ENCODE data around the gene CELF2. TPM values are rescaled to one million over a fixed set of nuclear protein-coding genes. Genes with fewer than 3 reads are reported as not detected.

CELF2 gene
- total RNA-seq, 2 experiments from 2014 or later, result 197 to 205 TPM

DNA sequence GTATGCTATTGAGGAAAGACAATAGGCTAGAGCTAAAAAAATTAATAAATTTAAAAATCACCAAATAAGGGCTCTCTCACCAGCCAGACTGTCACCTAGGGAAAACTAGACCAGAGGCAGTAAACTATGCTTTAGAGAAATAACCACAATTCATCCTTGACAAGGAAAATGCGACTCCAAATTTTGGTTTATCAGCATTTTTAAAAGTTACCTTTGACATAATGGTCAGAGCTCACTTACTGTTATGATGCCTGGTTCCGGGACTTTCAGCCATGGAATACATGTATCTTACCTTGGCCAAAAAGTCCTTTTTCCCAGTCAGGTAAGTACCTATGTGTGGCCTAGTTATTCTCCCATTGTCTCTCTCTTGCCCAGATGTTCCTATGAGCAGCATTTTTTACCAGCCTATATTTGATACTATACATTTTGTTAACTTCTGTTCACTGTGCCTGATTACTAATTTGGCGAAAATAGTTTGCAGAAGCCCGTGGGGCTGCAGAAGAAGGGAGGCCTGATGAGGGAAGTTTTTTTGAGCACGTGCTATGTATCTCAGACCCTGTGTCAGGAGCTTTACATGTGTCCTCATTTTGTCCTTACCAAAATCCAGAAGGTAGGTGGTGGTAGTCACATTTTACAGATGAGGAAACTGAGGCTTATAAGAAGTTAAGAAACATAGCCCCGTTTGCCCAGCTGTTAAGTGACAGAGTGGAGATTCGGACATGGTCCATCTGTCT lies 149.7 kb downstream of the CELF2 start:
- Histone ChIP-seq H3K27ac (ENCODE audit: low read depth in 1 of 2, low read length in 2 of 2) (peak overlapping the region; percentile 84 to 96), H3K4me1 (ENCODE audit: insufficient read depth, low read length) (peaks cover 52% of the 10 kb centered on the region), H3K9me3 (ENCODE audit: control insufficient read depth in 1 of 2, insufficient read depth in 1 of 2, low read length in 2 of 2) (no peaks in the 10 kb centered on the region), H3K36me3 (ENCODE audit: insufficient read depth, low read length) (peaks cover 29% of the 10 kb centered on the region), H3K4me3 (ENCODE audit: low read length) (peak overlapping the region; percentile 87), H3K27me3 (ENCODE audit: control insufficient read depth in 1 of 2, insufficient read depth in 2 of 2, low read length in 2 of 2) (no peaks in the 10 kb centered on the region)
- Mint-ChIP-seq H3K4me3 (no peak overlapping the region), H3K27me3 (no peaks in the 10 kb centered on the region), H3K27ac (no peak overlapping the region), H3K9me3 (no peaks in the 10 kb centered on the region), H3K4me1 (ENCODE audit: low read depth) (peaks cover 31% of the 10 kb centered on the region), H3K36me3 (ENCODE audit: low read depth) (peaks cover 20% of the 10 kb centered on the region)
- DNase-seq (peak in 1 of 14 experiments; percentile 25), ATAC-seq (ENCODE audit: poor library complexity) (no peak)
- ChIA-PET CTCF (interaction anchor here (2.4 to 9.8 kb wide), 2 partner anchors 9 to 19 kb away, joined by 5 to 107 read pairs; no protein-coding TSS in a partner anchor), POLR2A (interaction anchor here (0.5 to 19.5 kb wide), 10 partner anchors 9 to 149 kb away, joined by 3 to 1077 read pairs (median 7); no protein-coding TSS in a partner anchor)
- intact Hi-C loops (cut with DNase I, micrococcal nuclease), result loop anchor here (2.0 to 10.0 kb wide), 3 partner anchors 19 to 153 kb away; partner anchors contain the start of gene CELF2 (in 1 of the 2)
- TF ChIP-seq, protein P1, sequence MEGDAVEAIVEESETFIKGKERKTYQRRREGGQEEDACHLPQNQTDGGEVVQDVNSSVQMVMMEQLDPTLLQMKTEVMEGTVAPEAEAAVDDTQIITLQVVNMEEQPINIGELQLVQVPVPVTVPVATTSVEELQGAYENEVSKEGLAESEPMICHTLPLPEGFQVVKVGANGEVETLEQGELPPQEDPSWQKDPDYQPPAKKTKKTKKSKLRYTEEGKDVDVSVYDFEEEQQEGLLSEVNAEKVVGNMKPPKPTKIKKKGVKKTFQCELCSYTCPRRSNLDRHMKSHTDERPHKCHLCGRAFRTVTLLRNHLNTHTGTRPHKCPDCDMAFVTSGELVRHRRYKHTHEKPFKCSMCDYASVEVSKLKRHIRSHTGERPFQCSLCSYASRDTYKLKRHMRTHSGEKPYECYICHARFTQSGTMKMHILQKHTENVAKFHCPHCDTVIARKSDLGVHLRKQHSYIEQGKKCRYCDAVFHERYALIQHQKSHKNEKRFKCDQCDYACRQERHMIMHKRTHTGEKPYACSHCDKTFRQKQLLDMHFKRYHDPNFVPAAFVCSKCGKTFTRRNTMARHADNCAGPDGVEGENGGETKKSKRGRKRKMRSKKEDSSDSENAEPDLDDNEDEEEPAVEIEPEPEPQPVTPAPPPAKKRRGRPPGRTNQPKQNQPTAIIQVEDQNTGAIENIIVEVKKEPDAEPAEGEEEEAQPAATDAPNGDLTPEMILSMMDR (IDR thresholded peaks at IDR 0.05), result no peak

- Mint-ChIP-seq H3K9me3 (no peaks in the 10 kb centered on the region), H3K36me3 (ENCODE audit: low read depth) (peaks cover 16% of the 10 kb centered on the region), H3K4me3 (no peak overlapping the region), H3K27me3 (no peaks in the 10 kb centered on the region), H3K27ac (no peak overlapping the region), H3K4me1 (ENCODE audit: low read depth) (peaks cover 19% of the 10 kb centered on the region)
- no peak for ATAC-seq (ENCODE audit: poor library complexity)
- peak overlapping the region; percentile 87 for H3K4me3 ChIP-seq (ENCODE audit: low read length)
- H3K27ac ChIP-seq (ENCODE audit: low read depth in 1 of 2, low read length in 2 of 2), result peak overlapping the region; percentile 84 to 96
- CTCF ChIA-PET, result interaction anchor here (2.3 to 9.8 kb wide), 2 partner anchors 10 to 20 kb away, joined by 6 to 107 read pairs; no protein-coding TSS in a partner anchor
- TF ChIP-seq, protein P1 (IDR thresholded peaks at IDR 0.05), result no peak
- H3K36me3 ChIP-seq (ENCODE audit: insufficient read depth, low read length), result peaks cover 39% of the 10 kb centered on the region
- DNase-seq, result peak in 1 of 14 experiments; percentile 26
- H3K27me3 ChIP-seq (ENCODE audit: control insufficient read depth in 1 of 2, insufficient read depth in 2 of 2, low read length in 2 of 2), result no peaks in the 10 kb centered on the region
- POLR2A ChIA-PET, result interaction anchor here (0.8 to 19.5 kb wide), 10 partner anchors 8 to 156 kb away, joined by 3 to 1077 read pairs (median 8); no protein-coding TSS in a partner anchor
- no peaks in the 10 kb centered on the region for H3K9me3 ChIP-seq (ENCODE audit: control insufficient read depth in 1 of 2, insufficient read depth in 1 of 2, low read length in 2 of 2)
- H3K4me1 ChIP-seq (ENCODE audit: insufficient read depth, low read length), result peaks cover 53% of the 10 kb centered on the region
- intact Hi-C loops (cut with DNase I, micrococcal nuclease), result loop anchor here (2.0 to 10.0 kb wide), 3 partner anchors 39 to 154 kb away; partner anchors contain the start of gene CELF2 (in 1 of the 2)
These were observed 150.9 kb downstream of the CELF2 start for GRCh38 chr10:11168423-11169090.

DNA sequence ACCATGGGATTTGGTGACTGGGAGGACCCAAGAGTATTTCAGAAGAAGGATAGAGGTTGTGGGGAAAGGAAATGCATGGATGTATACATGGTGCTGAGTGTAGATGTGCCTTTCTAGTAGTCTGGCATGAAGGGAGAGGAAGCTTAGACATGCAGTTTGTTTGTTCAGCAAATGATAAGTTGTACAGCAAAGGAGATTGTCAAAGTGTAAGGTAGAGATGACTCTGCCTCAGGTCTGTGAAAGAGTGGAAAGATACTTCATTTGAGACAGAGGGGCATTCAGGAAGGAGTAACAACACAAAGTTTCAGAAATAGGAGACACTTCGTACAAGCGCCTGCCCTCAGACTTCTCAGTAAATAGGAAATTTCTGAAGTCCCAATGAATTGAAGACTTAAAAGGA lies 152.3 kb downstream of the CELF2 start:
- H3K27me3 ChIP-seq (ENCODE audit: control insufficient read depth in 1 of 2, insufficient read depth in 2 of 2, low read length in 2 of 2), result no peaks in the 10 kb centered on the region
- H3K9me3 Mint-ChIP-seq, result no peaks in the 10 kb centered on the region
- no peaks in the 10 kb centered on the region for H3K27me3 Mint-ChIP-seq
- no peak overlapping the region for H3K27ac Mint-ChIP-seq
- peak overlapping the region; percentile 84 to 96 for H3K27ac ChIP-seq (ENCODE audit: low read depth in 1 of 2, low read length in 2 of 2)
- peaks cover 5% of the 10 kb centered on the region for H3K36me3 Mint-ChIP-seq (ENCODE audit: low read depth)
- ATAC-seq (ENCODE audit: poor library complexity) (no peak), DNase-seq (peak in 1 of 14 experiments; percentile 22)
- peak overlapping the region; percentile 87 for H3K4me3 ChIP-seq (ENCODE audit: low read length)
- intact Hi-C loops (cut with DNase I, micrococcal nuclease), result loop anchor here (2.0 to 10.0 kb wide), 3 partner anchors 37 to 155 kb away; partner anchors contain the start of gene CELF2 (in 1 of the 2)
- no peak overlapping the region for H3K4me3 Mint-ChIP-seq
- TF ChIP-seq, protein P1 (IDR thresholded peaks at IDR 0.05), result no peak
- H3K36me3 ChIP-seq (ENCODE audit: insufficient read depth, low read length), result peaks cover 50% of the 10 kb centered on the region
- ChIA-PET CTCF (interaction anchor here (0.8 to 2.3 kb wide), 3 partner anchors 9 to 56 kb away, joined by 3 to 6 read pairs (median 3); no protein-coding TSS in a partner anchor), POLR2A (interaction anchor here (0.9 to 19.5 kb wide), 11 partner anchors 6 to 100 kb away, joined by 3 to 1077 read pairs (median 8); no protein-coding TSS in a partner anchor)
- H3K4me1 Mint-ChIP-seq (ENCODE audit: low read depth), result peaks cover 6% of the 10 kb centered on the region
- peaks cover 55% of the 10 kb centered on the region for H3K4me1 ChIP-seq (ENCODE audit: insufficient read depth, low read length)
- H3K9me3 ChIP-seq (ENCODE audit: control insufficient read depth in 1 of 2, insufficient read depth in 1 of 2, low read length in 2 of 2), result no peaks in the 10 kb centered on the region
